ENCODE data around the gene CORO1C. TPM values are rescaled to one million over a fixed set of nuclear protein-coding genes. Genes with fewer than 3 reads are reported as not detected.
A peak's percentile ranks its signal among the peaks of the same experiment; 100 is the strongest.

The CORO1C gene
- total RNA-seq, 1 donor from 2014 or later, result 285 TPM

DNA sequence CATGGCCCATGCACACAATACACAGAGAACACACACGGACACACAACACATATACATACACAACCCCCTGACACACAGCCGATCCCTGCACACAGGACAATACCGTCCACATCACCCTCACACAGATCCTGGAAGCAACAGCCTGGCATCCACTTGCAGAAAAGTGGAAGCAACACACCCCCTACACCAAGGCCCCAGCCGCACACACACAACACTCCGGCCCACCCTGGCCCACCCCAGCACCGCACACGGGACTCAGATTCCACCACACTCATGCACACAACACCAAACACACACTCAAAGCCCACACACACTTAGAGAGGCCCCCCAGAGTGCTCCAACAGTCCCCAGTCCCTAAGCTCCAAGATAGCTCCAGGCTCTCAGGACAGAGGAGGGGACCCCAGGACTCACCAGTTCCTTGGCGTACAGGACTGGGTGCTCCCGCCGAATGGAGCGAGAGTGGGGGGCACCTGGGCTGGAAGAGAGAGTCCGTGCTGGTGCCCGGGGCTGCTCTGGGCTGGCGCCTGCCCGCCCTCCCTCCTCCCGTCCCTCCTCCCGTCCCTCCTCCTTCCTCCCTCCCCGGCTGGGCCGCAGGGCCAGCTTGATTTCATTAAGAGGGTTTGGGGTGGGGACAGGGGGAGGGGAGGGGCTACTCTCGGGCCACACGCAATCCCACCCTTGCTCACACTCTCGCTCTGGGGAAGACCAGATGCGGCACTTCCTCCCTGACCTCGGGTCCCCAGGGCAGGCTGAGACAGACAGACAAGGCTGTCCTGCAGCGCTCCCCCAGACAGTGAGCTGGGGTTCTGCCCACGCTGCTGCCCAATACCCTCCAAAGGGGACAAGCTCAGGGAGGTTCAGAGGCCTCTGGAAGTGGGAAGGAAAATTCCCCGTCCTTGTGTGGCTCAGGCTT lies 133.5 kb downstream of the CORO1C start, which contains the start of gene TMEM119:
Gene TMEM119, minus strand, starts transcription at position 526 of the 913 bp plus-strand sequence. CDS start 5,701 bp downstream, outside the sequence.
- no peak within 1 kb of the TSS for H3K4me3 Mint-ChIP-seq (ENCODE audit: unreplicated experiment)
- H3K9me3 Mint-ChIP-seq (ENCODE audit: unreplicated experiment), result peaks cover 2% of the 10 kb centered on the region
- TF ChIP-seq, protein P1, sequence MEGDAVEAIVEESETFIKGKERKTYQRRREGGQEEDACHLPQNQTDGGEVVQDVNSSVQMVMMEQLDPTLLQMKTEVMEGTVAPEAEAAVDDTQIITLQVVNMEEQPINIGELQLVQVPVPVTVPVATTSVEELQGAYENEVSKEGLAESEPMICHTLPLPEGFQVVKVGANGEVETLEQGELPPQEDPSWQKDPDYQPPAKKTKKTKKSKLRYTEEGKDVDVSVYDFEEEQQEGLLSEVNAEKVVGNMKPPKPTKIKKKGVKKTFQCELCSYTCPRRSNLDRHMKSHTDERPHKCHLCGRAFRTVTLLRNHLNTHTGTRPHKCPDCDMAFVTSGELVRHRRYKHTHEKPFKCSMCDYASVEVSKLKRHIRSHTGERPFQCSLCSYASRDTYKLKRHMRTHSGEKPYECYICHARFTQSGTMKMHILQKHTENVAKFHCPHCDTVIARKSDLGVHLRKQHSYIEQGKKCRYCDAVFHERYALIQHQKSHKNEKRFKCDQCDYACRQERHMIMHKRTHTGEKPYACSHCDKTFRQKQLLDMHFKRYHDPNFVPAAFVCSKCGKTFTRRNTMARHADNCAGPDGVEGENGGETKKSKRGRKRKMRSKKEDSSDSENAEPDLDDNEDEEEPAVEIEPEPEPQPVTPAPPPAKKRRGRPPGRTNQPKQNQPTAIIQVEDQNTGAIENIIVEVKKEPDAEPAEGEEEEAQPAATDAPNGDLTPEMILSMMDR (IDR thresholded peaks at IDR 0.05; ENCODE audit: partially characterized antibody, unreplicated experiment), result no peak
- no peak within 1 kb of the TSS for H3K27ac Mint-ChIP-seq (ENCODE audit: unreplicated experiment)
- H3K27me3 Mint-ChIP-seq (ENCODE audit: unreplicated experiment), result peaks cover 4% of the 10 kb centered on the region
- peak; percentile 38 for DNase-seq
- H3K36me3 Mint-ChIP-seq (ENCODE audit: unreplicated experiment), result no peaks in the 10 kb centered on the region
- H3K4me1 Mint-ChIP-seq (ENCODE audit: low read depth, unreplicated experiment), result peaks cover 4% of the 10 kb centered on the region

DNA sequence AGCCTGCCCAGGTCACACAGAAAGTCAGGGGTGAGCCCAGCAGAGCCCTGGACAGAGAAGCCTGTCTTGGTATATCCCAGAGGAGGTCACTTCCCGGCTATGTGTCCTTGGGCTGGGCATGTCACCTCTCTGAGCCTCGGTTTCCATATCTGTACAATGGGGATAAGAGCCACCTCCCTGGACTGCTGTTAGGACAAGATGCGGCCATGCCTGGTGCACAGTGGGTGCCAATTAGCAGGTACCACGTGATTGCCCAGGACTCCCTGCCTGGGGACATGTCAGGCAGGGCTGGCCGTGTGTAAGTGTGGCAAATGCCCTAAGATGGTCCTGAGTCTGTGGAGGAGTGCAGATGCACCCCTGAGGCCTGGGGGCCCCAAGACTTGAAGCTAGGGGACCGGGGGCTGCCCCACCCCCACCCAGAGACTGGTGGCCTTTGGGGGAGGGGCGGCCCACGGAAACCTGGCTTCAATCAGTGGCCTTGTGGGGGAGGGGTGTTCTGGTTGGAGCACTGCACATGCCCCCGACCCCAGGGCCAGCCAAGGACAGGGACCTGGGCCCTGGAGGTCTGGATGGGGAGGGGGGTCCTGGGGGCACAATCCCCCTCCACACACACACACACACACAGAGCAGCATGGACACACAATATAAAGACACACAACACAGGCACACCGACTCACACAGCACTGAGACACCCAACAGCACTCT lies 134.3 kb downstream of the CORO1C start:
- H3K4me1 Mint-ChIP-seq (ENCODE audit: low read depth, unreplicated experiment), result peaks cover 4% of the 10 kb centered on the region
- no peaks in the 10 kb centered on the region for H3K36me3 Mint-ChIP-seq (ENCODE audit: unreplicated experiment)
- no peak overlapping the region for H3K4me3 Mint-ChIP-seq (ENCODE audit: unreplicated experiment)
- DNase-seq, result peak; percentile 12
- TF ChIP-seq, protein P1 (IDR thresholded peaks at IDR 0.05; ENCODE audit: partially characterized antibody, unreplicated experiment), result no peak
- no peak overlapping the region for H3K27ac Mint-ChIP-seq (ENCODE audit: unreplicated experiment)
- H3K27me3 Mint-ChIP-seq (ENCODE audit: unreplicated experiment), result peaks cover 4% of the 10 kb centered on the region
- H3K9me3 Mint-ChIP-seq (ENCODE audit: unreplicated experiment), result peaks cover 2% of the 10 kb centered on the region

DNA sequence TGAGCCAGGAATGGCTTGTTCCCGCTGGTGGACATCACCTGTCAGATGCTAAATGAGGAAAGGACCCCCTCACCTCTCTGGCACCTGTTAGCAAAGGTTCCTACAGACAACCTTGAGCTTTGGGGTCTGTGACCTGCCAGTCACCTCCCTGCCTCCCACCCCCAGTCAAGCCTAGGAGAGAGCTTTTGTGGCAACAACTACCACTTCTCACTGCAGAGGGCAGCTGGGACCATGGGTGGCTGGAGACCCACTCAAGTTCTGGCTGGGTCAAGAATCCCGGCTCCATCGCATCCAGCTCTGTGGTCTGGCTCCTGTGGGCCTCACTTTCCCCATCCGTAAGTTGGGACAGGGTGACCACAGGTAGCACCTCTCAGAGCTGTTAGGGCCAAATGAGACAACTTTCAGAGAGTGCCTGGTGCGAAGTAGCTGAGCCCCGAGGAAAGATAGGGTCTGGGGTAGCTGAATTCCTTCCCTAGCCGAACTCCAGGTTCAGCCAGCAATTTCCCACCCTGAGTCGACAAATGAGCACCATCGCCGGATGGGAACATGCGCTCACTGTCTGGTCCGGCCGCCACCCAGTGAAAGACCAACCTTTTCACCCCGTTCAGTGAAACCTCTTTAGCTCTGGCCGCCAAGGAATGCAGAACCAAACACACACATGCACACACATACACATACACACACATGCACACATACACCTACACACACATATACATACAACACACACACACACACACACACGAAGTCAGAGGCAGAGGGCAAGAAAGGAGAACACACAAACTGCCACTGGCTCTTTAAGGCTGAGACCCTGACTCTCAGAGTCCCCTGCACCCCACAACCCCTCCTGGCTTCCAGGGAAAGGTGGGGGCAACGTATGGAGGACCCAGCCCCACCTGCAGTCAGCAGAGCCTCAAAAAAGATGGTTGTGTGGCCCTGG lies 135.3 kb downstream of the CORO1C start:
- TF ChIP-seq, protein P1 (IDR thresholded peaks at IDR 0.05; ENCODE audit: partially characterized antibody, unreplicated experiment), result no peak
- peaks cover 2% of the 10 kb centered on the region for H3K9me3 Mint-ChIP-seq (ENCODE audit: unreplicated experiment)
- H3K27ac Mint-ChIP-seq (ENCODE audit: unreplicated experiment), result no peak overlapping the region
- no peak overlapping the region for H3K4me3 Mint-ChIP-seq (ENCODE audit: unreplicated experiment)
- H3K36me3 Mint-ChIP-seq (ENCODE audit: unreplicated experiment), result no peaks in the 10 kb centered on the region
- DNase-seq, result peak; percentile 9
- peaks cover 2% of the 10 kb centered on the region for H3K27me3 Mint-ChIP-seq (ENCODE audit: unreplicated experiment)
- H3K4me1 Mint-ChIP-seq (ENCODE audit: low read depth, unreplicated experiment), result peaks cover 4% of the 10 kb centered on the region

Small RNAs within 50 kb of the gene (microRNA-seq; reads per million reads assigned to microRNA genes)
- gene MIR4496 (ENCODE audit: unreplicated experiment), result not detected

Other genes starting within 250 kb of the CORO1C start
- 4.8 TPM for gene FICD, start 216.2 kb downstream of the CORO1C start, total RNA-seq (ENCODE audit: unreplicated experiment)
- 72.6 TPM for gene SART3, start 170.3 kb downstream of the CORO1C start, total RNA-seq (ENCODE audit: unreplicated experiment)
- 48.4 TPM for gene ISCU, start 168.9 kb downstream of the CORO1C start, total RNA-seq (ENCODE audit: unreplicated experiment)
- 0.15 TPM for gene TMEM119, start 133.4 kb downstream of the CORO1C start, total RNA-seq (ENCODE audit: unreplicated experiment)
- gene SELPLG, start 97.6 kb downstream of the CORO1C start, total RNA-seq (ENCODE audit: unreplicated experiment), result 0.34 TPM
- gene SSH1, start 126.1 kb upstream of the CORO1C start, total RNA-seq (ENCODE audit: unreplicated experiment), result 28.2 TPM
- gene DAO, start 148.6 kb upstream of the CORO1C start, total RNA-seq (ENCODE audit: unreplicated experiment), result not detected